ENCODE results near the gene TBC1D9. TPM values are rescaled to one million over a fixed set of nuclear protein-coding genes. Genes with fewer than 3 reads are reported as not detected.

TBC1D9 gene
- total and polyA plus RNA-seq, 4 donors = 9.0 to 52.6 (median 24.5) TPM

DNA sequence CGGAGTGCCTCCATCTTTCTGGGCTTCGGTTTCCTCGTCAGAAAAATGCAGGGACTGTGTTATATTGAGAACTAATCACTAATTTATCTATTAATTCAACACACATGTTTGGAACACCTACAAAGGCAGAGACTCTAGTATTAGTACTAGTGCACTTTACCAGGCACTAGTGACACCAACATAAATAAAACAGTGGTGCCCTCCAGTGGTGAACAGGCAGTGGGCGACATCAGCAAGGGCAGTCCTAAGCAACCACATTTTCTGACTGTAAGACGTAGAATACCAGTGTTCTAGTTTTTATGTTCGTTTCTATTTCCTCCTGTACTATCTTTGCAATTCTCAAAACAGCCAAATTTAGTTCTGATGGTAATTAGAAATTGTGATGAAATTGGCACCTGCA, 118.3 kb downstream of the TBC1D9 start:
- Histone ChIP-seq H3K9ac (ENCODE audit: insufficient read depth in 1 of 2, low read length in 2 of 2) (no peak overlapping the region), H3K36me3 (ENCODE audit: control insufficient read depth in 4 of 4, insufficient read depth in 4 of 4, low read length in 4 of 4) (peaks cover 8 to 13% (median 11%) of the 10 kb centered on the region in 4 donors), H3K4me3 (no peak overlapping the region), H3K4me1 (ENCODE audit: control insufficient read depth in 5 of 5, insufficient read depth in 5 of 5, low read length in 5 of 5) (peaks cover 0 to 15% (median 4%) of the 10 kb centered on the region in 5 donors), H3K9me3 (ENCODE audit: control insufficient read depth in 4 of 4, insufficient read depth in 3 of 4, low read length in 3 of 4) (no peaks in the 10 kb centered on the region), H3K27ac (ENCODE audit: low read depth in 1 of 2, low read length in 1 of 2) (no peak overlapping the region), H3K27me3 (ENCODE audit: control insufficient read depth in 3 of 3, insufficient read depth in 3 of 3, low read length in 2 of 3) (no peaks in the 10 kb centered on the region)
- 75 to 77% methylated on average over 6 of the region's 6 CpGs for WGBS, 2 donors
- TF ChIP-seq, protein P1, sequence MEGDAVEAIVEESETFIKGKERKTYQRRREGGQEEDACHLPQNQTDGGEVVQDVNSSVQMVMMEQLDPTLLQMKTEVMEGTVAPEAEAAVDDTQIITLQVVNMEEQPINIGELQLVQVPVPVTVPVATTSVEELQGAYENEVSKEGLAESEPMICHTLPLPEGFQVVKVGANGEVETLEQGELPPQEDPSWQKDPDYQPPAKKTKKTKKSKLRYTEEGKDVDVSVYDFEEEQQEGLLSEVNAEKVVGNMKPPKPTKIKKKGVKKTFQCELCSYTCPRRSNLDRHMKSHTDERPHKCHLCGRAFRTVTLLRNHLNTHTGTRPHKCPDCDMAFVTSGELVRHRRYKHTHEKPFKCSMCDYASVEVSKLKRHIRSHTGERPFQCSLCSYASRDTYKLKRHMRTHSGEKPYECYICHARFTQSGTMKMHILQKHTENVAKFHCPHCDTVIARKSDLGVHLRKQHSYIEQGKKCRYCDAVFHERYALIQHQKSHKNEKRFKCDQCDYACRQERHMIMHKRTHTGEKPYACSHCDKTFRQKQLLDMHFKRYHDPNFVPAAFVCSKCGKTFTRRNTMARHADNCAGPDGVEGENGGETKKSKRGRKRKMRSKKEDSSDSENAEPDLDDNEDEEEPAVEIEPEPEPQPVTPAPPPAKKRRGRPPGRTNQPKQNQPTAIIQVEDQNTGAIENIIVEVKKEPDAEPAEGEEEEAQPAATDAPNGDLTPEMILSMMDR (IDR thresholded peaks at IDR 0.05; ENCODE audit: control extremely low read depth, extremely low read depth) = peak; percentile 8
- ATAC-seq (ENCODE audit: insufficient read depth, low FRiP score) (no peak), DNase-seq (peak in 1 of 3 donors; percentile 29)

DNA sequence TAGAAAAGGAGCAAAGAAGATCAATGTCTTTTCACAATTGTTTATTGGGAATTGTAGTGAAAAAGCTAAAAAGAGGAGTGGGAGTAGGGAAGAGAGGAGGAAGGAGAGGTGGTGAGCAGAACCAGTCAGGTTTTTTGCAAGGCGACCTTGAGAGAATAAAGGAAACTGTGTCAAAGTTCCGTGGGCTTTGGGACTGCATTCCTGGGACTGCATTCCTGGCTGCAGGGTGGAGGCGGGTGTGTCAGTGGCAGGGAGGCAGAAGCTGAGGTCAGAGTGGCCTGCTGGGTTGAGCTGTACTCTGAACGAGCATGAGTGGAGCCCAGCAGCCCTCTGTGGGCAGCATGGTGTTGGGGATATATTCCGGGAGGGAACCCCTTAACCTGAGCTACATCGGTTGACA, 120.6 kb downstream of the TBC1D9 start:
- peaks cover 0 to 4% (median 3%) of the 10 kb centered on the region in 5 donors for H3K4me1 ChIP-seq (ENCODE audit: control insufficient read depth in 5 of 5, insufficient read depth in 5 of 5, low read length in 5 of 5)
- TF ChIP-seq, protein P1 (IDR thresholded peaks at IDR 0.05; ENCODE audit: control extremely low read depth, extremely low read depth) = no peak
- no peak overlapping the region for H3K9ac ChIP-seq (ENCODE audit: insufficient read depth in 1 of 2, low read length in 2 of 2)
- WGBS, 2 donors = 68 to 76% methylated on average over 6 of the region's 6 CpGs
- ATAC-seq (ENCODE audit: insufficient read depth, low FRiP score) = peak; percentile 71
- no peaks in the 10 kb centered on the region for H3K9me3 ChIP-seq (ENCODE audit: control insufficient read depth in 4 of 4, insufficient read depth in 3 of 4, low read length in 3 of 4)
- no peak overlapping the region for H3K4me3 ChIP-seq
- no peaks in the 10 kb centered on the region for H3K27me3 ChIP-seq (ENCODE audit: control insufficient read depth in 3 of 3, insufficient read depth in 3 of 3, low read length in 2 of 3)
- peaks cover 8 to 17% (median 13%) of the 10 kb centered on the region in 4 donors for H3K36me3 ChIP-seq (ENCODE audit: control insufficient read depth in 4 of 4, insufficient read depth in 4 of 4, low read length in 4 of 4)
- H3K27ac ChIP-seq (ENCODE audit: low read depth in 1 of 2, low read length in 1 of 2) = peak overlapping the region in 1 of 2 donors; percentile 3
- peak; percentile 34 to 62 (median 61) for DNase-seq

DNA sequence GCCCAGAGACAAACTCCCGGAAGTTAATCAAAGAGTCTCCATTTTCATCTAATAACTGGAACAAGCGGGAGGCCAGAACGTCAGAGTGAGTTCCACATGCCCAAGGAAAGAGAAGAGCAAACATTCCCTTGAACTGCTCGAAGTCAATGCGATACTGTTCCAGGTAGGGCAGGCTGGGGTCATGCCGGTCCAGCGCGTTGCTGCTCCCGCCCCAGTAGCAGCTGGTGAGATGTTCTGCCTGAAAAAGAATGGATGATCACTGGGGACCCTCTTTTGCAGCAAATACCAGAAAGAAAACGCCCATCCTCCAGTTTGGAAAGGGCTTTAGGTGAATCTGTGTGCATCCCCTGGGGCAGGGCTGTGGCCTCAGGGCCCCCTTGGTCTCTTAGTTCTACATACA, 122.2 kb downstream of the TBC1D9 start:
- Histone ChIP-seq H3K27me3 (ENCODE audit: control insufficient read depth in 3 of 3, insufficient read depth in 3 of 3, low read length in 2 of 3) (no peaks in the 10 kb centered on the region), H3K9ac (ENCODE audit: insufficient read depth in 1 of 2, low read length in 2 of 2) (no peak overlapping the region), H3K9me3 (ENCODE audit: control insufficient read depth in 4 of 4, insufficient read depth in 3 of 4, low read length in 3 of 4) (no peaks in the 10 kb centered on the region), H3K4me3 (no peak overlapping the region), H3K27ac (ENCODE audit: low read depth in 1 of 2, low read length in 1 of 2) (no peak overlapping the region), H3K36me3 (ENCODE audit: control insufficient read depth in 4 of 4, insufficient read depth in 4 of 4, low read length in 4 of 4) (peaks cover 8 to 20% (median 13%) of the 10 kb centered on the region in 4 donors), H3K4me1 (ENCODE audit: control insufficient read depth in 5 of 5, insufficient read depth in 5 of 5, low read length in 5 of 5) (peaks cover 0 to 4% (median 3%) of the 10 kb centered on the region in 5 donors)
- ATAC-seq (ENCODE audit: insufficient read depth, low FRiP score) = no peak
- no peak for DNase-seq
- WGBS, 2 donors = 95 to 96% methylated on average over 10 of the region's 10 CpGs
- TF ChIP-seq, protein P1 (IDR thresholded peaks at IDR 0.05; ENCODE audit: control extremely low read depth, extremely low read depth) = no peak

DNA sequence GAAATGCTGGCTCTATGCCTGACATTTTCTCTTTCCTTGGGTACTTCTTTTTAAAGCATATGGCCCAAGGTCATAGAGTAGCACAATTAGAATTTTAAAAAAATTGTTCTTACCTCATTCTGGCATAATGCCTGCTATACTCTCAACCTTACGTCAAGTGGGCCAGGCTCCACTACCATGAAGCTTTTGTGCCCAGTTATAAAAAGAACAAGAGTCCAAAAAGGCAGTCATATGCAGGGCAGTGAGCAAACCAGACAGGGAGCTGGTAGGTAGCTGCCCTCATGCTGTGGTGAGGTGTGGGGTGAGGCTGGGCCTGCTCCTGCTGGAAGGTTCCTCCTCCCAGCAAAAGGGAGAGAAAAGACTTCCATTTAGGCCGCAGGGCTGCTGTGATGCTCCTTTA, 123.1 kb downstream of the TBC1D9 start:
- no peaks in the 10 kb centered on the region for H3K9me3 ChIP-seq (ENCODE audit: control insufficient read depth in 4 of 4, insufficient read depth in 3 of 4, low read length in 3 of 4)
- no peak overlapping the region for H3K27ac ChIP-seq (ENCODE audit: low read depth in 1 of 2, low read length in 1 of 2)
- no peaks in the 10 kb centered on the region for H3K27me3 ChIP-seq (ENCODE audit: control insufficient read depth in 3 of 3, insufficient read depth in 3 of 3, low read length in 2 of 3)
- 86 to 88% methylated on average over 2 of the region's 2 CpGs for WGBS, 2 donors
- TF ChIP-seq, protein P1 (IDR thresholded peaks at IDR 0.05; ENCODE audit: control extremely low read depth, extremely low read depth) = no peak
- H3K36me3 ChIP-seq (ENCODE audit: control insufficient read depth in 4 of 4, insufficient read depth in 4 of 4, low read length in 4 of 4) = peaks cover 8 to 21% (median 14%) of the 10 kb centered on the region in 4 donors
- ATAC-seq (ENCODE audit: insufficient read depth, low FRiP score) (no peak), DNase-seq (peak in 2 of 3 donors; percentile 38 to 60)
- no peak overlapping the region for H3K9ac ChIP-seq (ENCODE audit: insufficient read depth in 1 of 2, low read length in 2 of 2)
- H3K4me3 ChIP-seq = no peak overlapping the region
- peaks cover 0 to 4% (median 3%) of the 10 kb centered on the region in 5 donors for H3K4me1 ChIP-seq (ENCODE audit: control insufficient read depth in 5 of 5, insufficient read depth in 5 of 5, low read length in 5 of 5)
